Activated CD4-positive, CD25-positive, alpha-beta regulatory T cell (primary cell): Measurements from ENCODE around the gene TNPO1.
"Not testable (repeated sequence)": the region's sequence is repeated elsewhere in the genome, so short reads cannot be mapped to it uniquely, and the experiment has no call there.

Source experiments
- DNase-seq, 4 experiments: peaks; one replicate each; lab custom pipeline; 2025; lab: John Stamatoyannopoulos, UW

TNPO1 gene

DNA sequence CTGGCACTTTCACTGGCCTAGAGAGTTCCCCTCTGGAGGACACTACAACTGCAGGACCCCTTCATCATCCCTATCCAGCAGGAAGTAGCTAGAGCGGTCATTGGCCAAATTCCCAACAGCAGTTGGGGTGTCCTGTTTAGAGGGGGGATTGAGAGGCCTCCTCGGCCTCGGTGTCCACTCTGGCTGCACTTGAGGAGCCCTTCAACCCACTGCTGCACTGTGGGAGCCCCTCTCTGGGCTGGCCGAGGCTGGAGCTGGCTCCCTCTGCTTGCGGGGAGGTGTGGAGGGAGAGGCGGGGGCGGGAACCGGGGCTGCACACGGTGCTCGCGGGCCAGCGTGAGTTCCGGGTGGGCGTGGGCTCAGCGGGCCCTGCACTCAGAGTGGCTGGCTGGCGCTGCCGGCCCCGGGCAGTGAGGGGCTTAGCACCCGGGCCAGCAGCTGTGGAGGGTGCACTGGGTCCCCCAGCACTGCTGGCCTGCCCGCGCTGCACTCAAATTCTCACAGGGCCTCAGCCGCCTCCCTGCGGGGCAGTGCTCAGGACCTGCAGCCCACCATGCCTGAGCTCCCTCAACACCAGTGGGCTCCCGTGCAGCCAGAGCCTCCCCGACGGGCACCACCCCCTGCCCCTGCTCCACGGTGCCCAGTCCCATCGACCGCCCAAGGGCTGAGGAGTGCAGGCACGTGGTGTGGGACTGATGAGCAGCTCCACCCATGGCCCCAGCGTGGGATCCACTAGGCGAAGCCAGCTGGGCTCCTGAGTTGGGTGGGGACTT lies 118.7 kb downstream of the TNPO1 start:
- DNase-seq, result not testable (repeated sequence)

DNA sequence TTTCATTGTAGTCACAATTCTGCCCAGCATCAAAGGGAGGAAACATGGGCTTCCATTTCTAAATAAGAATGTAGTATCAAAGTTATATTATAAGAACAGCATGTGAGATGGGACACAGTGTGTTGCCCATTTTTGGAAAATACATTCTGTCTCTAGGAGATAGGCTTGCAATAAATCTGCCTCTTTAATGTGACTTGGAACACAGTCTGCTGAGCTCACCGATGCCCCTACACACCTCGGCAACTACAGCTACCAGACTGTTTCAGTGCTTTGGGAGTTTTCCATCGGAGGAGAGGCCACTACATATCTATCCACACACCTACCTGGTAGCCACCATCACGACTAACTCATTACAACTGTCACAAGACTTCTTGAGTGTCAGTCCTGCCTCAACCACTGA lies 120.4 kb downstream of the TNPO1 start:
- DNase-seq, result no peak

DNA sequence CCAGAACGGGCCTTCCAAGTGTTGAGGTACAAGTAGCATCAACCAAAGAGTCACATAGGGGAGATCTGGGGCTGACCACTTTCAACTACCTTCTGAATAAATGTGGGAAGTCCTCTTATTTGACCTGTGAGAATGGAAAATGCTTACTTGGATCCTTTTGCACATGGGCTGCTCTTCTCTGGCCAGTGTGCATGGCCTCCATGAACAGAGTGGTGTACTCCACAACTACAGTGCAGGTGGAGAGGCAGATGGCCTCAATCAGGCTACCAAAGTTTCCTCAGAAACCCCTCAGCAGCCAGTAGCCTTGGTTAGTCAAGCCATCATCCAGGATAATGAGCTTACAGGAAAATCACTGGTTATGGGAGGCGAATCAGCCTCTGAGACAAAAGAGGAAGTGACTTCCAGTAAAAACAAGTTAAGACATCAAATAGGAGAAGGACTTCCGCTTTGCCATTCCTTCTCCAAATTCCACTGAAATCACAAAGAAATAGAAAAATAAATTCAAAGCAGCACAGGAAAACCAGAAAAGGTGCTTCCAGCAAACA lies 121.1 kb downstream of the TNPO1 start:
- no peak for DNase-seq

- no peak for DNase-seq
These were observed 121.7 kb downstream of the TNPO1 start for GRCh38 chr5:72938206-72938605.

GRCh38 chr5:72940082-72940481 lies 123.6 kb downstream of the TNPO1 start:
- no peak for DNase-seq

DNA sequence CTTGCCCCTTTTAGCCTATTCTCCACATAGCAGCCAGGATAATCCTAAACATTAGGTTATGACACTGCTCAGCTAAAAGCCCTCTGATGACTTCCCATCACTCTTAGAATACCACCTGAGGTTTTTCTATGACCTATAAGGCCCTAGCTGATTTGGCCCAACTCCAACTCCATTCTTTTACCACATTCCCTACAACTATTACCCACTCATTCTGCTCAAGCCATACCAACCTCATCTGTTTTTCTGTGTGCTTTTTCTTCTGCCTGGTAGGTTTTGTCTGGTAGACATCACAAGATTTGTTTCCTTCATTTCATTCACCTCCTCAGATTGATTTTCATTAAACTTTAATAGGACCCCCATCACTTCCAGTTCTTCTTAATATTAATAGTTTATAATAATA lies 126.8 kb downstream of the TNPO1 start:
- no peak for DNase-seq

DNA sequence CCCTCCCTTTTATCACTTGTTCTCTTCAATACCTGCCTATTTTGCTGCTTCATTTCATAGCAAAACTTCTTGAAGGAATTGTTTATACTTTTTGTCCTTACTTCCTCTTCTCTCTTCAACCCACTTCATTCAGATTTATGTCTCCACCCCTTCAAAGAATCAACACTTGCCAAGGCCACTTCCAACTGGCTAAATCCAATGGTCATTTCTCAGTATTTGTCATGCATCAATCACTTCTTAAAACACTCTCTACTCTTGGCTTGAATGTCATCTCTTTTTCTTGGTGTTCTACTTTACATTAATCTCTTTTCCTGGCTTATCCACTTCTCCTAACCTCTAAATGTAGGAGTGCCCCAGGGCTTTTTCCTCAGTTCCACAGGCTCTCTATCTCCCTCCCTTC lies 131.0 kb downstream of the TNPO1 start:
- DNase-seq, result no peak

- no peak for DNase-seq
These were observed 133.0 kb downstream of the TNPO1 start for GRCh38 chr5:72949481-72949880.

DNA sequence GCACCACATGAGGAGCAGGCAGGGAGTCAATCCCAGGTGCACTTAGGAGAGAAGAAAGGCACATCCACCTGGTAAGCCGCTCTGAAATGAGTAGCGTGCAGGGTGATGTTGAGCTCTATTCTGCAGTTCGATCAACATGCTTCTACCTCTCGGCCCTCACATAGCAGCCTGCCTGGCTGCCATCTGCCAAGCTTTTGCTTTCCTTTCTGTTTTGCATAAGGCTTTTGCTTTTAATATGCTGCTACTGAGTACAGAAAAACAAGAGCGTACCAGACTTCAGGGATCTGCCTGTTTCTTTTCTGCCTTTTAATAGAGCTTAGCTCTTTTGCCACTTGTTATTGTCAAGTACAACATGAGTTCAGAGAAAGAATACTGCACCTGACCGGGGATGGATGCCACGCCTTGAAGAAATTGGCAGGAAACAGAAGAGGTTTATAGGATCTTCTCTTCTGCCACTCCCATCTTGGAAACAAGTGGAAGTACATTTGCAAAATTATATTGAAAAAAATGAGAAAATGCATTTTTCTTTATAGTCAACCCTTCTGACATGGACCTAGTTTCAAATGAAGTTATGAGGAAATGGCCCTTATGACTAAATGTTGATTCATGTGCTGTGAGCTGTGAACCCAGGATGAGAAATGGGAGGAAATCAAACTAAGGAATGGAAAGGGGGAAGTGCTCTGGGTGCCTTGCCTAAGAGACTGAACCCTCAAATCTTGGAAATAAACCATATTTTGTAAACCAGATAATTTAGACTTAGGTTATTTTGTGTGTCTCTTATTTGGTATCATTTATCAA lies 135.4 kb downstream of the TNPO1 start:
- DNase-seq, result no peak

DNA sequence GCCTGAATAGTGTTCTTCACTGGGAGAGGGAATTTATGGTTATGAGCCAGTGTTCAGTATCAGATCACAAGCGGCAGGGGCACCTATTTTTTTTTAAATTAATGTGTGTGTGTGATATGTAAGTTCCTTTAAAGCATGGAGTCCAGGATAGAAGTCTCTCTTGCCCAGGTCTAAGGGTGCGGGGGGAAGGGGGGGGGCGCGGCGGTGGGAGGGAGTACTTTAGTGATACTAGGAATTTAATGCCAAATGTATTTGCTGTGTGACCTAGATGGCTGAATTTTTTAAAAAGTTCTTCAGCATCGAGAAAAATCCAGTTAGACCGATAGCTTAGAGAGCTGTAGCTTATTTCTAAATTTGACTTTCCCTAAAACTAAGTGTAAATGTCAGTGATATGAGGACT lies 137.9 kb downstream of the TNPO1 start:
- no peak for DNase-seq

DNA sequence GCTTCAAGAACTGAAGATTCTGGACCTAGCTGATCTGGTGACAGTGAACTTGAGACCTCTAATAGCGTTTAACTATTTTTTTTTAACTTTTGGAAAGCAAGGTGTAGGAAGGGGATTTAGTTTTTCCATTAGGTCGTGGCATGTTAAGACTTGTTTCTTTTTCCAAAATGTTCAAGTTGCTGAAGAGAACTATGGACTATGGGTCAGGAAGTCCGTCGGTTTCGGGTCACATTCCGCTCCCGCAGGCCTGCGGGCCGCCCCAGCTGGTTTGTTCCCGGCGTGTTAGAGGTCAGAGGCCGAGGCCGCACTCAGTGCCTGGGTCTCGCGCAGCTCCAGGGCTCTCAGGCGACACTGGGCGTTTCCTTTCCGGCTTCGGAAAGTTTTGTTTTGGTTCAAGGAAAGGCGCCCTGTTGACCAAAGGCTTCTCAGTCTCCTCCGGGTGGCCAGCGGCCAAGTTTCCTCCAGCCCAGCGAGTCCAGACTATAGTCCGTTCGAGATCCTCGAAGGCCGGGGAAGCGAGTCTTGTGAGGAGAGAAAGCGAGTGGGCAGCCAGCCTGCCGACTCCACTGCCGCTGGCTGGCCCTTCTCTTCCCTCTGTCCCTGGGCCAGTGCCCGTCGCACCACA lies 138.8 kb downstream of the TNPO1 start:
- no peak for DNase-seq

- DNase-seq, result peak; percentile 91 to 95 (median 92)
These were observed 139.4 kb downstream of the TNPO1 start, which contains the start of gene FCHO2 for GRCh38 chr5:72955768-72956323. TSS of gene FCHO2 (plus strand) at chr5:72956041. CDS start at chr5:72956097, 56 bp downstream.

DNA sequence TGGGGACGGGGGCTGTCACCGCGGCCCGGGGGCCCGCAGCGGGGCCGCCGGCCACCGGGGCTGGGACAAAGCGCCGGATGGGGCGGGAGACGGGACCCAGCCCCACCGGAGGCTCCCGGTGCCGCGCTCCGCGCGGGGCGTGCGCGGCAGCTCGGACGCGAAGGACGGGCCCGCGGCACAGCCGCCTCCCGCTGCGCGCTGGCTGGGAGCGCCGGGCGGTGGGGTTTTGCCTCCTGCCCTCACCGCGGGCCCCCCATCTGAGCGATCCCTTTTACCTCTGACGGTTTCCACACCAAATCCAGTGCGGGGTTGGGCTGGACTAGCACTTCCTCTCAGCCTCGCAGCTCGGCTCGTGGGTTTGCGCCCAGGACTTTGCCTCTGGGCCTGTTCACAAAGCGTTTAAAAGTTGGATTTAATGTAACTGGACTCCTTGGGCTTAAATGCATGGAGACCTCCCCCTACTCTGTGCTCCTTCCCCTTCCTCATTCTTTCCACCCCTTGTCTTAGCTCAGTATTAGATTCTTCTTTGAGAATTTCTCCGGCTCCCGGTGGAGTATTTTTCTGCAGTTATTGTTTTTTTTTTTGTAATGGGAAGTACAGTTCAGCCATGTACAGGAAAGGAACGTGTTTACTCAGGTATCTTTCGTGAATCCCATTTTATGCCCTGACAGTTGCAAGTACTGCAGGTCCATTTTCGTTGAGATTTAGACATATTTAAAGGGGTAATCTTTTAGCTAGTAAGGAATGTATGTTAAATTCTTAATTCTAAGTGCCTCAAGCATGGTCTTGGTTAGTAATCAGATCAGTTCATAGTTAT lies 140.1 kb downstream of the TNPO1 start:
- peak in 1 of 4 experiments; percentile 20 for DNase-seq

DNA sequence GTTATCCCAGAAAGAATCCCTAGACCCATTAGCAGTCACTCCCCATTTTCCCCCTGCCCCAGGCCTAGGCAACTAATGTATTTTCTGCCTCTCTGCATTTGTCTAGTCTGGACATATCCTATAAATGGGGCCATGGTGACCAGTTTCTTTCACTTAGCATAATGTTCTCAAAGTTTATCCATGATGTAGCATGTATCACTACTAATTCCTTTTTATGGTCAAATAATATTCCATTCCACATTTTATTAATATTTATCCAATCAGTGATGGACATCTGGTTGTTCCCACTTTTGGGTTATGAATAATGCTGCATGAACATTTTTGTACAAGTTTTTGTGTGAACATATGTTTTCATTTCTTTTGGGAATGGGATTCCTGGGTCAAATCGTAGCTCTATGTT lies 140.9 kb downstream of the TNPO1 start:
- DNase-seq, result no peak

DNA sequence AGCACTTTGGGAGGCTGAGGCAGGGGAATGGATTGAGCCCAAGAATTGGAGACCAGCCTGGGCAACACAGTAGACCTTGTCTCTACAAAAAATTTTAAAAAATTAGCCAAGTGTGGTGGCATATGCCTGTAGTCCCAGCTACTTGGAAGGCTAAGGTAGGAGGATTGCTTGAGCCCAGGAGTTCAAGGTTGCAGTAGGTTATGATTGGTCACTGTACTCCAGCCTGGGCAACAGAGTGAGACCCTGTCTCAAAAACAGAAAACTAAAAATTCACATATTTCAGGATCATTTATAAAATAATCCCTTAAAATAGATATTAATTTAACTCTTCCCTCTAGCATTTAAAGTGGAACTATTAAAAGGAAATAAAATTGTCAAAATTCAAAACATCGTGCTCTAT lies 142.8 kb downstream of the TNPO1 start:
- no peak for DNase-seq
